Glutamatergic neuron (in vitro differentiated cells): ENCODE measurements around the gene DCAF12. TPM values are rescaled to one million over a fixed set of nuclear protein-coding genes. Genes with fewer than 3 reads are reported as not detected.

Source experiments
- DNase-seq: peaks from one replicate; pipeline ENCODE4 v3.0.0; 2022
- H3K27ac Mint-ChIP-seq: one replicate; pipeline ENCODE4 v1.8.0; 2020; ENCODE audit warnings: mild to moderate bottlenecking, mixed read lengths, inconsistent platforms; ENCODE audit not compliant: unreplicated experiment
- H3K27me3 Mint-ChIP-seq: one replicate; pipeline ENCODE4 v1.8.0; 2020; ENCODE audit warnings: mild to moderate bottlenecking, moderate library complexity, mixed read lengths, inconsistent platforms; ENCODE audit not compliant: unreplicated experiment
- H3K36me3 Mint-ChIP-seq: one replicate; pipeline ENCODE4 v1.8.0; 2020; ENCODE audit warnings: mild to moderate bottlenecking, mixed read lengths, inconsistent platforms; ENCODE audit not compliant: unreplicated experiment
- H3K4me1 Mint-ChIP-seq: one replicate; pipeline ENCODE4 v1.8.0; 2020; ENCODE audit warnings: mild to moderate bottlenecking, low read depth, mixed read lengths, inconsistent platforms; ENCODE audit not compliant: unreplicated experiment
- H3K4me3 Mint-ChIP-seq: one replicate; pipeline ENCODE4 v1.8.0; 2020; ENCODE audit warnings: mild to moderate bottlenecking, mixed read lengths, inconsistent platforms; ENCODE audit not compliant: unreplicated experiment
- H3K9me3 Mint-ChIP-seq: one replicate; pipeline ENCODE4 v1.8.0; 2020; ENCODE audit warnings: mild to moderate bottlenecking, moderate library complexity, mixed read lengths, inconsistent platforms; ENCODE audit not compliant: unreplicated experiment
- CTCF ChIP-seq: fragments of 200-600 bp; sonication (generic); IDR thresholded peaks from one replicate; pipeline ENCODE4 v1.5.0; 2021; ENCODE audit not compliant: partially characterized antibody, unreplicated experiment
- total RNA-seq: library from RNA; stranded (reverse); fragmentation: NEBNext Ultra II Directional; extraction: Animal tissue kit (Norgen Biotek cat#: 25700); gene quantifications from one replicate; pipeline ENCODE4 v1.2.1, GENCODE V29; 2021; ENCODE audit not compliant: unreplicated experiment

DCAF12 gene
- total RNA-seq, 1 donor from 2014 or later = 37.9 TPM

GRCh38 chr9:34127035-34127948 is 794 bp upstream of the DCAF12 start:
- Mint-ChIP-seq H3K27ac (peak overlapping the region; percentile 95), H3K4me1 (peaks cover 11% of the 10 kb centered on the region), H3K27me3 (peaks cover 5% of the 10 kb centered on the region), H3K36me3 (no peaks in the 10 kb centered on the region), H3K9me3 (peaks cover 9% of the 10 kb centered on the region), H3K4me3 (peak overlapping the region; percentile 94)
- no peak for TF ChIP-seq CTCF
- no peak for DNase-seq

- peaks cover 11% of the 10 kb centered on the region for H3K4me1 Mint-ChIP-seq
- H3K36me3 Mint-ChIP-seq = no peaks in the 10 kb centered on the region
- peak overlapping the region; percentile 88 for H3K27ac Mint-ChIP-seq
- TF ChIP-seq CTCF = no peak
- H3K9me3 Mint-ChIP-seq = peaks cover 9% of the 10 kb centered on the region
- peak; percentile 23 for DNase-seq
- H3K4me3 Mint-ChIP-seq = peak overlapping the region; percentile 94
- peaks cover 5% of the 10 kb centered on the region for H3K27me3 Mint-ChIP-seq
These were observed 754 bp downstream of the DCAF12 start for GRCh38 chr9:34125681-34126206.

- Mint-ChIP-seq H3K4me1 (peaks cover 11% of the 10 kb centered on the region), H3K27me3 (peaks cover 5% of the 10 kb centered on the region)
- TF ChIP-seq CTCF = no peak
These were observed 1.6 kb downstream of the DCAF12 start for GRCh38 chr9:34124926-34125325.

GRCh38 chr9:34124099-34124498 is 2.4 kb downstream of the DCAF12 start:
- Mint-ChIP-seq H3K36me3 (no peaks in the 10 kb centered on the region), H3K4me3 (peak overlapping the region; percentile 67), H3K4me1 (peaks cover 11% of the 10 kb centered on the region), H3K9me3 (peaks cover 9% of the 10 kb centered on the region), H3K27me3 (peaks cover 5% of the 10 kb centered on the region), H3K27ac (no peak overlapping the region)
- no peak for DNase-seq
- no peak for TF ChIP-seq CTCF

More at GRCh38 chr9:34124926-34125325, 1.6 kb downstream of the DCAF12 start:
- Mint-ChIP-seq H3K27ac (peak overlapping the region; percentile 52), H3K36me3 (no peaks in the 10 kb centered on the region), H3K9me3 (peaks cover 9% of the 10 kb centered on the region), H3K4me3 (peak overlapping the region; percentile 94)
- no peak for DNase-seq

- no peak for DNase-seq
- Mint-ChIP-seq H3K4me1 (peaks cover 11% of the 10 kb centered on the region), H3K27me3 (peaks cover 5% of the 10 kb centered on the region), H3K4me3 (peak overlapping the region; percentile 67), H3K36me3 (no peaks in the 10 kb centered on the region), H3K9me3 (peaks cover 9% of the 10 kb centered on the region), H3K27ac (no peak overlapping the region)
- no peak for TF ChIP-seq CTCF
These were observed 2.8 kb downstream of the DCAF12 start for GRCh38 chr9:34123682-34124081.
